ENCODE data around the gene ENO2.

ENO2 gene

GRCh38 chr12:6912164-6912935 lies 2.0 kb upstream of the ENO2 start:
- no peak for DNase-seq (ENCODE audit: low read depth)

- no peak for DNase-seq (ENCODE audit: low read depth)
Observed at GRCh38 chr12:6914947-6915788, 788 bp downstream of the ENO2 start.

GRCh38 chr12:6915789-6916285 lies 1.5 kb downstream of the ENO2 start:
- no peak for DNase-seq (ENCODE audit: low read depth)

GRCh38 chr12:6916426-6917200 lies 2.2 kb downstream of the ENO2 start:
- DNase-seq (ENCODE audit: low read depth) = no peak

GRCh38 chr12:6917491-6918231 lies 3.3 kb downstream of the ENO2 start:
- DNase-seq (ENCODE audit: low read depth) = no peak

- DNase-seq (ENCODE audit: low read depth) = no peak
Observed at GRCh38 chr12:6919588-6919987, 5.2 kb downstream of the ENO2 start.

GRCh38 chr12:6921539-6921938 lies 7.2 kb downstream of the ENO2 start:
- no peak for DNase-seq (ENCODE audit: low read depth)

GRCh38 chr12:6921996-6922946 lies 7.9 kb downstream of the ENO2 start:
- no peak for DNase-seq (ENCODE audit: low read depth)

- no peak for DNase-seq (ENCODE audit: low read depth)
Observed at GRCh38 chr12:6923003-6923732, 8.8 kb downstream of the ENO2 start.

GRCh38 chr12:6923851-6924250 lies 9.5 kb downstream of the ENO2 start:
- no peak for DNase-seq (ENCODE audit: low read depth)

- no peak for DNase-seq (ENCODE audit: low read depth)
Observed at GRCh38 chr12:6925239-6925539, 10.8 kb downstream of the ENO2 start.

- DNase-seq (ENCODE audit: low read depth) = no peak
Observed at GRCh38 chr12:6925540-6926279, 11.3 kb downstream of the ENO2 start.

GRCh38 chr12:6927379-6928021 lies 13.1 kb downstream of the ENO2 start, which contains the start of gene ATN1:
Gene ATN1 (plus strand): TSS chr12:6927959. CDS start chr12:6934002, 6,043 bp downstream.
- DNase-seq (ENCODE audit: low read depth) = no peak

- DNase-seq (ENCODE audit: low read depth) = no peak
Observed at GRCh38 chr12:6928022-6928702, 13.8 kb downstream of the ENO2 start.

GRCh38 chr12:6928703-6929407 lies 14.5 kb downstream of the ENO2 start:
- DNase-seq (ENCODE audit: low read depth) = no peak

GRCh38 chr12:6929466-6930452 lies 15.4 kb downstream of the ENO2 start:
- no peak for DNase-seq (ENCODE audit: low read depth)
